ENCODE results near the gene DRGX.

Gene DRGX

GRCh38 chr10:49384268-49384953, 11.5 kb downstream of the DRGX start:
- in situ Hi-C loops (cut with HindIII; ENCODE audit: low sequenced_read_pairs), result no loop called here

GRCh38 chr10:49383853-49384252, 12.0 kb downstream of the DRGX start:
- in situ Hi-C loops (cut with HindIII; ENCODE audit: low sequenced_read_pairs), result no loop called here

GRCh38 chr10:49382826-49383225, 13.1 kb downstream of the DRGX start:
- in situ Hi-C loops (cut with HindIII; ENCODE audit: low sequenced_read_pairs), result no loop called here

GRCh38 chr10:49382226-49382625, 13.7 kb downstream of the DRGX start:
- in situ Hi-C loops (cut with HindIII; ENCODE audit: low sequenced_read_pairs), result no loop called here

- in situ Hi-C loops (cut with HindIII; ENCODE audit: low sequenced_read_pairs), result no loop called here
Measured at GRCh38 chr10:49381111-49381900, 14.6 kb downstream of the DRGX start.

- in situ Hi-C loops (cut with HindIII; ENCODE audit: low sequenced_read_pairs), result loop anchor here (5.0 kb wide), 2 partner anchors 47 to 73 kb away; no protein-coding TSS in a partner anchor
Measured at GRCh38 chr10:49379596-49380410, 16.1 kb downstream of the DRGX start.

GRCh38 chr10:49377256-49377655, 18.6 kb downstream of the DRGX start:
- in situ Hi-C loops (cut with HindIII; ENCODE audit: low sequenced_read_pairs), result loop anchor here (5.0 kb wide), 2 partner anchors 50 to 70 kb away; no protein-coding TSS in a partner anchor

GRCh38 chr10:49375611-49376010, 20.3 kb downstream of the DRGX start:
- in situ Hi-C loops (cut with HindIII; ENCODE audit: low sequenced_read_pairs), result loop anchor here (5.0 kb wide), 2 partner anchors 52 to 68 kb away; no protein-coding TSS in a partner anchor

GRCh38 chr10:49374740-49375139, 21.1 kb downstream of the DRGX start:
- in situ Hi-C loops (cut with HindIII; ENCODE audit: low sequenced_read_pairs), result loop anchor here (5.0 kb wide), 2 partner anchors 53 to 67 kb away; no protein-coding TSS in a partner anchor

- in situ Hi-C loops (cut with HindIII; ENCODE audit: low sequenced_read_pairs), result no loop called here
Measured at GRCh38 chr10:49373361-49373760, 22.5 kb downstream of the DRGX start.

GRCh38 chr10:49371967-49372366, 23.9 kb downstream of the DRGX start:
- in situ Hi-C loops (cut with HindIII; ENCODE audit: low sequenced_read_pairs), result no loop called here

GRCh38 chr10:49370326-49371100, 25.4 kb downstream of the DRGX start:
- in situ Hi-C loops (cut with HindIII; ENCODE audit: low sequenced_read_pairs), result no loop called here

- in situ Hi-C loops (cut with HindIII; ENCODE audit: low sequenced_read_pairs), result no loop called here
Measured at GRCh38 chr10:49369216-49370162, 26.4 kb downstream of the DRGX start.

- in situ Hi-C loops (cut with HindIII; ENCODE audit: low sequenced_read_pairs), result no loop called here
Measured at GRCh38 chr10:49368256-49368655, 27.6 kb downstream of the DRGX start.

GRCh38 chr10:49367600-49367999, 28.3 kb downstream of the DRGX start:
- in situ Hi-C loops (cut with HindIII; ENCODE audit: low sequenced_read_pairs), result no loop called here

- in situ Hi-C loops (cut with HindIII; ENCODE audit: low sequenced_read_pairs), result no loop called here
Measured at GRCh38 chr10:49366460-49366859, 29.4 kb downstream of the DRGX start.

GRCh38 chr10:49365675-49366415, 30.0 kb downstream of the DRGX start:
- in situ Hi-C loops (cut with HindIII; ENCODE audit: low sequenced_read_pairs), result no loop called here

- in situ Hi-C loops (cut with HindIII; ENCODE audit: low sequenced_read_pairs), result no loop called here
Measured at GRCh38 chr10:49365275-49365674, 30.6 kb downstream of the DRGX start.

GRCh38 chr10:49364747-49365146, 31.1 kb downstream of the DRGX start:
- in situ Hi-C loops (cut with HindIII; ENCODE audit: low sequenced_read_pairs), result no loop called here
